Ishikawa (cell line): ENCODE results near the gene LRRC72.

Experiments
- EGR1 ChIP-seq: IDR thresholded peaks from 2 replicates; pipeline ENCODE4 v1.6.1; 2012
- EP300 ChIP-seq: IDR thresholded peaks from 2 replicates; pipeline ENCODE4 v1.6.1; 2012; ENCODE audit warnings: borderline replicate concordance
- FOXM1 ChIP-seq: IDR thresholded peaks from 2 replicates; pipeline ENCODE4 v1.6.1; 2012; ENCODE audit warnings: low read depth, borderline replicate concordance
- NFIC ChIP-seq: IDR thresholded peaks from 2 replicates; pipeline ENCODE4 v1.6.1; 2012
- RAD21 ChIP-seq: IDR thresholded peaks from 2 replicates; pipeline ENCODE4 v1.6.1; 2012; ENCODE audit warnings: low read depth
- TAF1 ChIP-seq: IDR thresholded peaks from 2 replicates; pipeline ENCODE4 v1.6.1; 2012; ENCODE audit warnings: low read depth, mild to moderate bottlenecking
- TCF12 ChIP-seq: IDR thresholded peaks from 2 replicates; pipeline ENCODE4 v1.6.1; 2012; ENCODE audit warnings: low read depth
- YY1 ChIP-seq: IDR thresholded peaks from 2 replicates; pipeline ENCODE4 v1.6.1; 2012; ENCODE audit warnings: low read depth
- ZBTB7A ChIP-seq: IDR thresholded peaks from 2 replicates; pipeline ENCODE4 v1.6.1; 2012; ENCODE audit warnings: low read depth
- TF ChIP-seq, protein P1 (sequence below): IDR thresholded peaks from 2 replicates; pipeline ENCODE4 v1.6.1; 2012
- TF ChIP-seq, protein P2 (sequence below): IDR thresholded peaks from 2 replicates; pipeline ENCODE4 v1.6.1; 2012
- TF ChIP-seq, protein P3 (sequence below): IDR thresholded peaks from 2 replicates; pipeline ENCODE4 v1.6.1; 2012; ENCODE audit warnings: low read depth, mild to moderate bottlenecking

DNA sequence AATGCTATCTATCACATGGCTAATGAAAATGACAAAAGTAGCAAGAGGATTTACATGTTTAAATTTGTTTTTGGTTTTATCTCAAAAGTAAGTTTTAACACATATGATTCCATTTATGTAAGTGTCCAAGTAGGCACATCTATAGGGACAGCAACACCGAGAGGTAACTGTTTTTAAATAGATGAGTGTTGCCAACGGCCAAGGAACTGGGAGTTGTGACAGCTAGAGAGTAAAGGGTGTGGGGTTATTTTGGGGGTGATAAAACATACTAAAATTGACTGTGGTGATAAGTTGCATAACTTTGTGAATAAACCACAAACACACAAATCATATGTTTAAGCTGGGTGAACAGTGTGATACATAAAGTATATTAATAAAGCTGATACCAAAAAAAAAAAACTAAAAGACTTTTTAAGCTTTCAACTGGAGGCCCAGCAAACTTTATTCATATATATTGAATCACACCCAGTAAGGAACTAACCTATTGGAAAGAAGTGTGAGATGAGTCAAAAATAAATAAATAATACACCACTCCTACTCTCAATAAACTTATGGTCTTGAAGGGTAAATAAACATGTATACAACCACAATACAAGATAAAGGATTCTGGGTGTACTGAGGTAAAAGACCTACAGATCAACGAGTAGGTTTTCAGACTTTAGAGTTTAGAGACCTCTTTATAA, 33.0 kb downstream of the LRRC72 start:
- TF ChIP-seq, protein P1, sequence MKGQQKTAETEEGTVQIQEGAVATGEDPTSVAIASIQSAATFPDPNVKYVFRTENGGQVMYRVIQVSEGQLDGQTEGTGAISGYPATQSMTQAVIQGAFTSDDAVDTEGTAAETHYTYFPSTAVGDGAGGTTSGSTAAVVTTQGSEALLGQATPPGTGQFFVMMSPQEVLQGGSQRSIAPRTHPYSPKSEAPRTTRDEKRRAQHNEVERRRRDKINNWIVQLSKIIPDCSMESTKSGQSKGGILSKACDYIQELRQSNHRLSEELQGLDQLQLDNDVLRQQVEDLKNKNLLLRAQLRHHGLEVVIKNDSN, result no peak
- TF ChIP-seq TCF12 (no peak), RAD21 (no peak), TAF1 (no peak), EP300 (no peak), NFIC (no peak), YY1 (no peak), EGR1 (no peak), ZBTB7A (no peak), FOXM1 (no peak)
- TF ChIP-seq, protein P2, sequence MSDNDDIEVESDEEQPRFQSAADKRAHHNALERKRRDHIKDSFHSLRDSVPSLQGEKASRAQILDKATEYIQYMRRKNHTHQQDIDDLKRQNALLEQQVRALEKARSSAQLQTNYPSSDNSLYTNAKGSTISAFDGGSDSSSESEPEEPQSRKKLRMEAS, result no peak
- TF ChIP-seq, protein P3, sequence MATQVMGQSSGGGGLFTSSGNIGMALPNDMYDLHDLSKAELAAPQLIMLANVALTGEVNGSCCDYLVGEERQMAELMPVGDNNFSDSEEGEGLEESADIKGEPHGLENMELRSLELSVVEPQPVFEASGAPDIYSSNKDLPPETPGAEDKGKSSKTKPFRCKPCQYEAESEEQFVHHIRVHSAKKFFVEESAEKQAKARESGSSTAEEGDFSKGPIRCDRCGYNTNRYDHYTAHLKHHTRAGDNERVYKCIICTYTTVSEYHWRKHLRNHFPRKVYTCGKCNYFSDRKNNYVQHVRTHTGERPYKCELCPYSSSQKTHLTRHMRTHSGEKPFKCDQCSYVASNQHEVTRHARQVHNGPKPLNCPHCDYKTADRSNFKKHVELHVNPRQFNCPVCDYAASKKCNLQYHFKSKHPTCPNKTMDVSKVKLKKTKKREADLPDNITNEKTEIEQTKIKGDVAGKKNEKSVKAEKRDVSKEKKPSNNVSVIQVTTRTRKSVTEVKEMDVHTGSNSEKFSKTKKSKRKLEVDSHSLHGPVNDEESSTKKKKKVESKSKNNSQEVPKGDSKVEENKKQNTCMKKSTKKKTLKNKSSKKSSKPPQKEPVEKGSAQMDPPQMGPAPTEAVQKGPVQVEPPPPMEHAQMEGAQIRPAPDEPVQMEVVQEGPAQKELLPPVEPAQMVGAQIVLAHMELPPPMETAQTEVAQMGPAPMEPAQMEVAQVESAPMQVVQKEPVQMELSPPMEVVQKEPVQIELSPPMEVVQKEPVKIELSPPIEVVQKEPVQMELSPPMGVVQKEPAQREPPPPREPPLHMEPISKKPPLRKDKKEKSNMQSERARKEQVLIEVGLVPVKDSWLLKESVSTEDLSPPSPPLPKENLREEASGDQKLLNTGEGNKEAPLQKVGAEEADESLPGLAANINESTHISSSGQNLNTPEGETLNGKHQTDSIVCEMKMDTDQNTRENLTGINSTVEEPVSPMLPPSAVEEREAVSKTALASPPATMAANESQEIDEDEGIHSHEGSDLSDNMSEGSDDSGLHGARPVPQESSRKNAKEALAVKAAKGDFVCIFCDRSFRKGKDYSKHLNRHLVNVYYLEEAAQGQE, result no peak
